ENCODE data around the gene GDI1.

GDI1 gene

GRCh38 chrX:154411981-154412340, 25.0 kb upstream of the GDI1 start (continued):
- TF ChIP-seq SCRT2 (tag by site-specific recombination; IDR thresholded peaks at IDR 0.05) (0 out of 2 replicates have a peak, but pooled peaks have one; percentile 7), ZEB2 (tag by site-specific recombination; IDR thresholded peaks at IDR 0.05) (peak; percentile 16; the same call in 1 of the 2 replicates), ZNF202 (tag by site-specific recombination; IDR thresholded peaks at IDR 0.05; ENCODE audit: borderline replicate concordance) (no peak), OSR2 (tag by site-specific recombination; IDR thresholded peaks at IDR 0.05) (no peak), ZNF155 (tag by site-specific recombination; IDR thresholded peaks at IDR 0.05) (no peak), ZNF747 (tag by site-specific recombination; IDR thresholded peaks at IDR 0.05) (no peak), ZBTB20 (tag by site-specific recombination; IDR thresholded peaks at IDR 0.05) (peak; percentile 76), ZBTB26 (tag by site-specific recombination; optimal IDR thresholded peaks at IDR 0.05) (peak; percentile 37), ZNF398 (tag by site-specific recombination; IDR thresholded peaks at IDR 0.05) (no peak), ZIC2 (tag by site-specific recombination; IDR thresholded peaks at IDR 0.05) (peak; percentile 42; the same call in 1 of the 2 replicates), ZNF501 (tag by site-specific recombination; IDR thresholded peaks at IDR 0.05) (peak; percentile 35; the same call in 1 of the 2 replicates), ZNF223 (tag by site-specific recombination; IDR thresholded peaks at IDR 0.05) (no peak), REPIN1 (tag by site-specific recombination; IDR thresholded peaks at IDR 0.05; ENCODE audit: low read depth) (no peak), ZNF692 (tag by site-specific recombination; IDR thresholded peaks at IDR 0.05) (0 out of 2 replicates have a peak, but pooled peaks have one; percentile 31), ZFP37 (tag by site-specific recombination; IDR thresholded peaks at IDR 0.05) (no peak), SP2 (tag by site-specific recombination; IDR thresholded peaks at IDR 0.05) (peak; percentile 49; the same call in 1 of the 2 replicates), TSHZ1 (tag by site-specific recombination; IDR thresholded peaks at IDR 0.05; ENCODE audit: borderline replicate concordance) (no peak), GLI4 (tag by site-specific recombination; IDR thresholded peaks at IDR 0.05) (no peak), HOXC10 (CRISPR knock-in tag; IDR thresholded peaks at IDR 0.05) (no peak), KLF9 (tag by site-specific recombination; IDR thresholded peaks at IDR 0.05; ENCODE audit: low read depth) (peak; percentile 80), ZNF239 (tag by site-specific recombination; IDR thresholded peaks at IDR 0.05) (no peak), ZBTB17 (tag by site-specific recombination; IDR thresholded peaks at IDR 0.05) (peak; percentile 81), ZNF148 (tag by site-specific recombination; IDR thresholded peaks at IDR 0.05; ENCODE audit: borderline replicate concordance) (no peak), ZNF354C (tag by site-specific recombination; IDR thresholded peaks at IDR 0.05; ENCODE audit: borderline replicate concordance, low read depth) (no peak)

Data from HEK293 (cell line).